ENCODE measurements around the gene ARHGAP24.

The ARHGAP24 gene

GRCh38 chr4:85617202-85617601 is 142.3 kb downstream of the ARHGAP24 start:
- no peak for DNase-seq
- H3K79me2 ChIP-seq (ENCODE audit: low read length): no peaks in the 10 kb centered on the region
- TF ChIP-seq CTCF (IDR thresholded peaks at IDR 0.05; ENCODE audit: low read length) (no peak), EZH2 (optimal IDR thresholded peaks at IDR 0.05; ENCODE audit: low read depth, low read length) (no peak), EZH2phosphoT487 (IDR thresholded peaks at IDR 0.05; ENCODE audit: low read length) (no peak)
- no peaks in the 10 kb centered on the region for H3K36me3 ChIP-seq (replicated peaks; ENCODE audit: insufficient read depth, low read length)
- no peak overlapping the region for H2AFZ ChIP-seq (ENCODE audit: low read length)
- H3K9me3 ChIP-seq (replicated peaks; ENCODE audit: insufficient read depth, low read length): no peaks in the 10 kb centered on the region
- no peaks in the 10 kb centered on the region for H4K20me1 ChIP-seq (ENCODE audit: insufficient read depth, low read length)
- H3K9me2 ChIP-seq (replicated peaks; ENCODE audit: insufficient read depth, low read length): no peaks in the 10 kb centered on the region
- H3K27me3 ChIP-seq (replicated peaks; ENCODE audit: insufficient read depth, low read length): no peaks in the 10 kb centered on the region
- no peaks in the 10 kb centered on the region for H3K4me1 ChIP-seq (ENCODE audit: low read length)
- no peaks in the 10 kb centered on the region for H3F3A ChIP-seq (ENCODE audit: insufficient read depth, low read length)
- H3K4me2 ChIP-seq (ENCODE audit: low read depth, low read length): no peak overlapping the region
- no peak overlapping the region for H3K9ac ChIP-seq (ENCODE audit: low read length)
- H3K4me3 ChIP-seq (ENCODE audit: low read length): no peak overlapping the region
- no peak overlapping the region for H3K27ac ChIP-seq (ENCODE audit: low read length)

- Histone ChIP-seq H3K27me3 (replicated peaks; ENCODE audit: insufficient read depth, low read length) (no peaks in the 10 kb centered on the region), H3K27ac (ENCODE audit: low read length) (no peak overlapping the region), H3K36me3 (replicated peaks; ENCODE audit: insufficient read depth, low read length) (no peaks in the 10 kb centered on the region), H3K9ac (ENCODE audit: low read length) (no peak overlapping the region), H3K9me3 (replicated peaks; ENCODE audit: insufficient read depth, low read length) (no peaks in the 10 kb centered on the region), H3K4me3 (ENCODE audit: low read length) (no peak overlapping the region), H3K4me2 (ENCODE audit: low read depth, low read length) (no peak overlapping the region), H3K4me1 (ENCODE audit: low read length) (no peaks in the 10 kb centered on the region), H4K20me1 (ENCODE audit: insufficient read depth, low read length) (no peaks in the 10 kb centered on the region), H2AFZ (ENCODE audit: low read length) (no peak overlapping the region), H3K9me2 (replicated peaks; ENCODE audit: insufficient read depth, low read length) (no peaks in the 10 kb centered on the region), H3F3A (ENCODE audit: insufficient read depth, low read length) (no peaks in the 10 kb centered on the region), H3K79me2 (ENCODE audit: low read length) (no peaks in the 10 kb centered on the region)
- TF ChIP-seq EZH2 (optimal IDR thresholded peaks at IDR 0.05; ENCODE audit: low read depth, low read length): no peak
- TF ChIP-seq EZH2phosphoT487 (IDR thresholded peaks at IDR 0.05; ENCODE audit: low read length): no peak
- TF ChIP-seq CTCF (IDR thresholded peaks at IDR 0.05; ENCODE audit: low read length): no peak
- DNase-seq: no peak
These were observed 158.0 kb downstream of the ARHGAP24 start for GRCh38 chr4:85632981-85633380.

GRCh38 chr4:85637778-85638177 is 162.8 kb downstream of the ARHGAP24 start:
- Histone ChIP-seq H3K4me2 (ENCODE audit: low read depth, low read length) (no peak overlapping the region), H3F3A (ENCODE audit: insufficient read depth, low read length) (no peaks in the 10 kb centered on the region), H3K9me2 (replicated peaks; ENCODE audit: insufficient read depth, low read length) (no peaks in the 10 kb centered on the region), H2AFZ (ENCODE audit: low read length) (no peak overlapping the region), H3K4me1 (ENCODE audit: low read length) (no peaks in the 10 kb centered on the region), H4K20me1 (ENCODE audit: insufficient read depth, low read length) (no peaks in the 10 kb centered on the region), H3K79me2 (ENCODE audit: low read length) (no peaks in the 10 kb centered on the region), H3K9me3 (replicated peaks; ENCODE audit: insufficient read depth, low read length) (no peaks in the 10 kb centered on the region), H3K36me3 (replicated peaks; ENCODE audit: insufficient read depth, low read length) (no peaks in the 10 kb centered on the region), H3K4me3 (ENCODE audit: low read length) (no peak overlapping the region), H3K27me3 (replicated peaks; ENCODE audit: insufficient read depth, low read length) (no peaks in the 10 kb centered on the region), H3K27ac (ENCODE audit: low read length) (no peak overlapping the region), H3K9ac (ENCODE audit: low read length) (no peak overlapping the region)
- DNase-seq: no peak
- TF ChIP-seq CTCF (IDR thresholded peaks at IDR 0.05; ENCODE audit: low read length): no peak
- TF ChIP-seq EZH2 (optimal IDR thresholded peaks at IDR 0.05; ENCODE audit: low read depth, low read length): no peak
- TF ChIP-seq EZH2phosphoT487 (IDR thresholded peaks at IDR 0.05; ENCODE audit: low read length): no peak

All from MM.1S (cell line).